Effector memory CD8-positive, alpha-beta T cell (primary cell): ENCODE measurements around the gene TCF3.

ENCODE experiments used
- ATAC-seq: fragments of 150-1000 bp; cut with Tn5 transposase; replicated peaks from 2 replicates; pipeline ENCODE4 v1.10.0; 2021; ENCODE audit warnings: mild to moderate bottlenecking, moderate library complexity
- DNase-seq, 3 experiments: peaks; one replicate each; pipeline ENCODE4 v3.0.0; 2021
- H3K27ac Mint-ChIP-seq, 2 donors: one replicate each; pipeline ENCODE4 v1.8.0; 2022; ENCODE audit warnings: mild to moderate bottlenecking in 2 of 2, mixed read lengths in 2 of 2, moderate library complexity in 2 of 2
- H3K27me3 Mint-ChIP-seq, 2 donors: one replicate each; pipeline ENCODE4 v1.8.0; 2022; ENCODE audit warnings: mixed read lengths in 2 of 2
- H3K36me3 Mint-ChIP-seq: one replicate; pipeline ENCODE4 v1.8.0; 2022; ENCODE audit warnings: mild to moderate bottlenecking, moderate library complexity, mixed read lengths; ENCODE audit not compliant: insufficient read depth
- H3K4me1 Mint-ChIP-seq, 2 donors: one replicate each; pipeline ENCODE4 v1.8.0; 2022; ENCODE audit warnings: low read depth in 2 of 2, mixed read lengths in 2 of 2
- H3K4me3 Mint-ChIP-seq, 2 donors: one replicate each; pipeline ENCODE4 v1.8.0; 2022; ENCODE audit warnings: mild to moderate bottlenecking in 2 of 2, mixed read lengths in 2 of 2, moderate library complexity in 2 of 2
- H3K9me3 Mint-ChIP-seq, 2 donors: one replicate each; pipeline ENCODE4 v1.8.0; 2022; ENCODE audit warnings: mixed read lengths in 2 of 2

The TCF3 gene

GRCh38 chr19:1626417-1627010 is 25.9 kb downstream of the TCF3 start:
- Mint-ChIP-seq H3K9me3 (no peaks in the 10 kb centered on the region), H3K27me3 (no peaks in the 10 kb centered on the region), H3K4me1 (peaks cover 0 to 3% of the 10 kb centered on the region in 2 donors), H3K36me3 (peaks cover 13% of the 10 kb centered on the region), H3K4me3 (no peak overlapping the region), H3K27ac (no peak overlapping the region)
- no peak for DNase-seq
- ATAC-seq = no peak

GRCh38 chr19:1624458-1624857 is 28.0 kb downstream of the TCF3 start:
- Mint-ChIP-seq H3K4me3 (no peak overlapping the region), H3K36me3 (peaks cover 8% of the 10 kb centered on the region), H3K4me1 (peaks cover 0 to 3% of the 10 kb centered on the region in 2 donors), H3K27me3 (no peaks in the 10 kb centered on the region), H3K9me3 (no peaks in the 10 kb centered on the region), H3K27ac (no peak overlapping the region)
- DNase-seq = peak; percentile 26 to 37 (median 35)
- ATAC-seq = peak; percentile 53

DNA sequence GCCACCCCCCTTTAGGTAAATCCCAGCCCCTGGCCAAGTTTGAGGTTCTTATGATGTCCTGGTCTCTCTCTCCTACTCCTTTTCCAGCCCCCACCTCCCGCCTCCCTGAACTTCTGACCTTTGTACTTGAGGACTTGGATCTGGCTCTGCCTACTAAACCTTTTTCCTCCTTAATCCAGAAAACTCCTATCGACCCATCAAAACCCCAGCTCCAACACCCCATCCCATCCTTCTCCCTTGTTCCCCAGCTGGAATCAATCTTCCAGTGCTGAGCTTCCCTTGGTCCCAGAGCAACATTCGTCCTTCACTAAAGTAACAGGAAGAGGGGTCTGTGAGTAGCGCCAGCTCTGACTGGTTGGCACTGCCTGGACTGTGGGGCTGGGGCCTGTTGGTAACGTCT is 29.9 kb downstream of the TCF3 start:
- Mint-ChIP-seq H3K36me3 (peaks cover 8% of the 10 kb centered on the region), H3K4me1 (peaks cover 0 to 9% of the 10 kb centered on the region in 2 donors)

DNA sequence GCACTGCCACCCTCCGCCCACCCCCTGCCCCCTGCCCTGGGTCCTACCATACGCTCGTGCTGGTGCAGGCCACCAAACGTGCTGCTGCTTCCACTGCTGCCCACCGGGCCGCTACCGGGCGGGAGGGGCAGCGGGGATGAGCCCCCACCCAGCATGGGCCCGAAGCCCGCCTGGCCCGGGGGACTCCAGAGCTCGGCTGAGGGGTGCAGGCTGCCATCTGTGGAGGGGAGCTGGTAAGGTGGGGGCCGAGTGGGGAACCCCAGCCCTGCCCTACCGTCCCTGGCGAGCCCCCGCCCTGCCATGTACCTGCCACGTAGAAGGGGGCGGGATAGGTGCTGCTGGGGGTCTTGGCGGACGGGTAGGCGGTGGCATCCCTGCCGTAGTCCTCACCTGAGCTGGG is 30.4 kb downstream of the TCF3 start:
- Mint-ChIP-seq H3K9me3 (no peaks in the 10 kb centered on the region), H3K27me3 (no peaks in the 10 kb centered on the region), H3K4me3 (no peak overlapping the region), H3K4me1 (peaks cover 0 to 11% of the 10 kb centered on the region in 2 donors), H3K27ac (no peak overlapping the region), H3K36me3 (peaks cover 8% of the 10 kb centered on the region)
- ATAC-seq = no peak
- DNase-seq = no peak

More for the DNA sequence above, 29.9 kb downstream of the TCF3 start:
- ATAC-seq (no peak), DNase-seq (no peak)
- Mint-ChIP-seq H3K4me3 (no peak overlapping the region), H3K27ac (peak overlapping the region in 1 of 2 donors; percentile 65), H3K27me3 (no peaks in the 10 kb centered on the region), H3K9me3 (no peaks in the 10 kb centered on the region)

DNA sequence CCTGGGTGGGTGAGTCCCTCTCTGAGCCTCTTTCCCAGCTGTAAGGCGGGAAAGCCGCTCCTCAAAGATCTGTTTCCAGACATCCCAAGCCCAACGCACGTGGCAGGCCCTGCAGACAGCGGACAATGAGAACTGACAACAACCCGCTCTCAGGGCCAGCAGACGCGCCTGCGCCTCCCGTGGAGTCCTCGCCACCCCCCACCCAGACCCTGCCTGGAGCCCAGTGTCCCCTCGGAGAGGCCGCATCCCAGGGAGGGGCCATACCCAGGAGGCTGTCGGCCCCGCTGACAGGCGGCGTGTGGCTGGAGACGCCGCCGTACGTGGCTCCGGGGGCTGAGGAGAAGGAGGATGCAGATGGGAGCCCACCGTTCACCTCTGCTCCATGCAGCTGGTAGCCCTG is 30.8 kb downstream of the TCF3 start:
- DNase-seq (no peak), ATAC-seq (no peak)
- no peak overlapping the region for H3K27ac Mint-ChIP-seq
- H3K9me3 Mint-ChIP-seq = no peaks in the 10 kb centered on the region
- peaks cover 9% of the 10 kb centered on the region for H3K36me3 Mint-ChIP-seq
- H3K4me1 Mint-ChIP-seq = peaks cover 0 to 14% of the 10 kb centered on the region in 2 donors
- H3K4me3 Mint-ChIP-seq = no peak overlapping the region
- H3K27me3 Mint-ChIP-seq = no peaks in the 10 kb centered on the region

DNA sequence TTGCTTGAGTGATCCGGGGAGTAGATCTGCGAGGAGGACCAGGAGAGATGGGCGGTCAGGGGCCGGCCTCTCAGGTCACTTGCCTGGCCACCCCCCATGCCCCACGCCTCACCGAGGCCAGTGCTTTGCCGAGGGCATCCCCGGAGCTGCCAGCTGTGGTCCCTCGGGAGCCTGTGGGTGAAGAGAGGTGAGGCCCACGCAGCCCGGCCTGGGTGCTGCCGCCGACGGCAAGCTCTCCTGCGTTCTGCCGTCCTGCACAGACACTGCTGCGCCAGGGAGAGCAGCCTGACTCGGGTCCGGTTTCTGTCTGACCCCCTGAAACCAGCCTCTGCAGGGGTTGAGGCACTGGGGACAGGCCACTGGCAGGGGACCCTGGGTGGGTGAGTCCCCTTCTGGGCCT is 31.4 kb downstream of the TCF3 start:
- ATAC-seq (no peak), DNase-seq (no peak)
- H3K9me3 Mint-ChIP-seq = no peaks in the 10 kb centered on the region
- no peak overlapping the region for H3K4me3 Mint-ChIP-seq
- H3K4me1 Mint-ChIP-seq = peaks cover 0 to 15% of the 10 kb centered on the region in 2 donors
- no peaks in the 10 kb centered on the region for H3K27me3 Mint-ChIP-seq
- no peak overlapping the region for H3K27ac Mint-ChIP-seq
- H3K36me3 Mint-ChIP-seq = peaks cover 12% of the 10 kb centered on the region

- no peaks in the 10 kb centered on the region for H3K9me3 Mint-ChIP-seq
- ATAC-seq = no peak
- H3K36me3 Mint-ChIP-seq = peaks cover 15% of the 10 kb centered on the region
- H3K4me3 Mint-ChIP-seq = no peak overlapping the region
- H3K4me1 Mint-ChIP-seq = peaks cover 0 to 15% of the 10 kb centered on the region in 2 donors
- H3K27me3 Mint-ChIP-seq = no peaks in the 10 kb centered on the region
- no peak overlapping the region for H3K27ac Mint-ChIP-seq
- DNase-seq = no peak
Observed at GRCh38 chr19:1620502-1620901, 31.9 kb downstream of the TCF3 start.

GRCh38 chr19:1619703-1620102 is 32.7 kb downstream of the TCF3 start:
- Mint-ChIP-seq H3K4me1 (peaks cover 0 to 16% of the 10 kb centered on the region in 2 donors), H3K4me3 (no peak overlapping the region), H3K36me3 (peaks cover 11% of the 10 kb centered on the region), H3K27ac (peak overlapping the region; percentile 58 to 60), H3K27me3 (no peaks in the 10 kb centered on the region), H3K9me3 (no peaks in the 10 kb centered on the region)
- ATAC-seq (no peak), DNase-seq (no peak)

DNA sequence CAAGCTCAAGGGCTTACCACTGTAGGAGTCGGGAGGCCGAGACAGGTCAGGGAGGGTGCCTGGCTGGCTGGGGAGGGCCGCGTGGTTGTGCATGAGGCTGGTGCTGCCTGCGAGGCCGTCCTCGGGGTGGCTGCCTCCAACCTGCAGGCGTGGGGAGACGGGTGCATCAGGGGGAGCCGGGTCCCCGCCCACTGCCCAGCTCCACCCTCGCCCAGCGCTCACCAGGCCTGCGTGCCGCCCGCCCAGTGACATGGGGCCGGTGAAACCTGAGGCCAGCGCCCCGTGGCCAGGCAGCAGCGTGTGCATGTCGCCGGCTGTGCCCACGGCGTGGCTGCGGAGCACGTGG is 33.3 kb downstream of the TCF3 start:
- Mint-ChIP-seq H3K9me3 (no peaks in the 10 kb centered on the region), H3K4me1 (peaks cover 0 to 15% of the 10 kb centered on the region in 2 donors), H3K27me3 (no peaks in the 10 kb centered on the region), H3K4me3 (no peak overlapping the region), H3K27ac (peak overlapping the region; percentile 58 to 60), H3K36me3 (peaks cover 10% of the 10 kb centered on the region)
- ATAC-seq = no peak
- DNase-seq = no peak

DNA sequence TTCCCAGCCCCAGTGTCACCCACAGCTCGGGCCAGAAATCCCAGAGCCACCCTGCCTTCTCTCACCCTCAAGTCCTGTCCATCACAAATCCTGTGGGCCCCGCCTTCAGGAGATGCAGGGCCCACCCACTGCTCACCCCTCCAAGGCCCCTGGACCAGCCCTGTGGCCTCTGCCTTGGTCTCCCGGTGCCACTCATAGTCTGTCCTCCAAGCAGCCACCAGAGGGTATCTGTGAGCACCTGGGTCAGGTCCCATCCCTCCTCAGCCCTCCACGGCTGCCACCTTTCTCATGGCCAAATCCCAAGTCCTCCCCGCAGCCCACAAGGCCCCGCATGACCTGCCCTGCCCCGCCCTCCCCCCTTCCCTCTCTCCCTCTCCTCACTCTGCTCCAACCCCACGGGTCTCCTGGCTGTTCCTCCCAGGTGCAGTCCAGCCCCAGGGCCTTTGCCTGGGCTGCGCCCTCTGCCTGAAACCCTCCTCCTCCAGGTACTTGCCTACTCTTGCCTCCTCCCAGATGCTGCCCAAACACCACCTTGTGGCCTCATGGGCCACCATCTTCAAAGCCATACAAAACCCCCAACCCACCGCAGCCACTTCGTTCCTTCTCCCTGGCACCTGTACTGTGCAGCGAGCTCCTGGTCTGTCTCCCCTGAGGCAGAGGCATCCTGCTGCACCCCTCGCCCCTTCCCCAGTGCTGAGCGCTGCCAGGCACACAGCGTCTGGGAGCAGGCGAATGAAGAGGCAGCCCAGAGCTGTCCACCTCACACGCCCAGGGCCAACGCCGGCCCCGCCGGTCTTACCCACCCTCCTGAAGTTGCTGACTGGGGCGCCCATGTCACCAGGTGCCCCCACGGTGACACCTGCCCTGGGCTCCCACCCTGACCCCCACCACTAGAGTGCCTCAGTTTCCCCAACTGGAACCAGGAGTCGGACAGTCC is 34.0 kb downstream of the TCF3 start:
- Mint-ChIP-seq H3K36me3 (peaks cover 13% of the 10 kb centered on the region), H3K4me3 (no peak overlapping the region), H3K9me3 (no peaks in the 10 kb centered on the region)

DNA sequence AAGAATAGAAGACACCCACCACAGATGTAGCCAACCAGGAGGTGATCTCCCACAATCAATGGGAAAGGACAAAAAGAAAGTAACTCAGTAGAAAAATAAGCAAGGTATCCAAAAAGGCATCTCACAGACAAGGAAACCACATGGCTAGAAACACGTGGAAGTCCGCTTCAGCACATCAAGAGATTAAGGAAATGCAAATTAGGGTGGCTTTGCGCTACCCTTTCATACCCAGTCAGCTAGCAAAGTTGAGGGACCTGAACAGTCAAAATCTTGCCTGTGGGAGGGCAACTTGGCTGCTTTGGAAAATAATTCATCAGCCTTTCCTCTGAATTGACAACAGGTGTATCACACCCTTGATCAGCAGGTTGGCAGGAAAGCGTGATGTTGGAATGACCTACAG is 35.5 kb downstream of the TCF3 start:
- DNase-seq (no peak), ATAC-seq (no peak)
- Mint-ChIP-seq H3K27ac (peak overlapping the region; percentile 1 to 86), H3K4me1 (peaks cover 0 to 18% of the 10 kb centered on the region in 2 donors), H3K36me3 (peaks cover 11% of the 10 kb centered on the region), H3K9me3 (no peaks in the 10 kb centered on the region), H3K27me3 (no peaks in the 10 kb centered on the region), H3K4me3 (no peak overlapping the region)

More for the DNA sequence above, 34.0 kb downstream of the TCF3 start:
- DNase-seq (no peak), ATAC-seq (peak; percentile 33)
- Mint-ChIP-seq H3K4me1 (peaks cover 0 to 15% of the 10 kb centered on the region in 2 donors), H3K27me3 (no peaks in the 10 kb centered on the region), H3K27ac (peak overlapping the region in 1 of 2 donors; percentile 28)

GRCh38 chr19:1616396-1616795 is 36.0 kb downstream of the TCF3 start:
- peaks cover 0 to 18% of the 10 kb centered on the region in 2 donors for H3K4me1 Mint-ChIP-seq
- no peaks in the 10 kb centered on the region for H3K27me3 Mint-ChIP-seq

GRCh38 chr19:1615156-1615765 is 37.2 kb downstream of the TCF3 start:
- H3K27me3 Mint-ChIP-seq = no peaks in the 10 kb centered on the region

More at GRCh38 chr19:1616396-1616795, 36.0 kb downstream of the TCF3 start:
- H3K27ac Mint-ChIP-seq = peak overlapping the region; percentile 1 to 86
- H3K36me3 Mint-ChIP-seq = peaks cover 11% of the 10 kb centered on the region
- H3K9me3 Mint-ChIP-seq = no peaks in the 10 kb centered on the region
- DNase-seq (no peak), ATAC-seq (no peak)
- H3K4me3 Mint-ChIP-seq = no peak overlapping the region

More at GRCh38 chr19:1615156-1615765, 37.2 kb downstream of the TCF3 start:
- no peak for DNase-seq
- peaks cover 3 to 18% of the 10 kb centered on the region in 2 donors for H3K4me1 Mint-ChIP-seq
- H3K4me3 Mint-ChIP-seq = no peak overlapping the region
- H3K9me3 Mint-ChIP-seq = no peaks in the 10 kb centered on the region
- no peak for ATAC-seq
- H3K36me3 Mint-ChIP-seq = peaks cover 16% of the 10 kb centered on the region
- H3K27ac Mint-ChIP-seq = no peak overlapping the region
